ENCODE results near the gene TMED5. TPM values are rescaled to one million over a fixed set of nuclear protein-coding genes. Genes with fewer than 3 reads are reported as not detected.

TMED5 gene
- total RNA-seq, 1 experiment from 2014 or later, result 32.6 TPM

DNA sequence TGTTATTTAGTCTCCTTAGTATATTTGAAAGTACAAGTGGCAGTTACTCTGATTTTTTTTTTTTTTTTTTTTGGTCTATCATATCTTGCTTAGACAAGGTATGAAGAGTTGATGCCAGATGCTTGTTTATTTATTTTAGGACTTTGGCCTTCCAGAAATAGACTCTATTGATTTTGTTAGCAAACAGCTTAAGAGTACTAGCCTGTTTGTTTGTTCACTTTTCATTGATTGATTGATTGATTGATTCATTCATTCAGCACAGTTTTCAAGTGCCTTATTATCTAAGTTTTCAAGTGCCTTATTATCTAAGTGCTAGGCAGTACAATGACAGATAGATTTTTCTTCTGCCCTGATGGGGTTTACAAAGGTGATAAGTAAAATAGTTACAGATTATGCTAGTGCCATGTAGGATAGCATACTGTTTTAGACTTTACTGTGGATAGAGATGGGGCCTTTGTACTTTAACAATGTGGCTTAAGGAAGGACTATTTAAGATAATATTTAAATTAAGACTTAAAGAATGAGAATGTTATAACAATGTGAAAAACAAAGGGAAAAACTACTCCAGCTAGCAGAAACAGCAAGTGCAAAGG is 50.6 kb downstream of the TMED5 start:
- H3K79me2 ChIP-seq (ENCODE audit: insufficient read depth, low read length), result no peaks in the 10 kb centered on the region
- H3K9ac ChIP-seq (ENCODE audit: low read length), result no peak overlapping the region
- H3K27ac ChIP-seq (ENCODE audit: low read depth, low read length), result no peak overlapping the region
- intact Hi-C loops (cut with micrococcal nuclease), result no loop called here
- RAD21 ChIA-PET (ENCODE audit: low non-redundant PET in 1 of 2, low total read pairs in 2 of 2, uncharacterized antibody in 2 of 2, unreplicated experiment in 2 of 2), result no interaction called here
- no peak for TF ChIP-seq EGR1 (IDR thresholded peaks at IDR 0.05; ENCODE audit: low read depth)
- TF ChIP-seq SP1 (IDR thresholded peaks at IDR 0.05; ENCODE audit: low read depth), result no peak
- TF ChIP-seq, protein P1, sequence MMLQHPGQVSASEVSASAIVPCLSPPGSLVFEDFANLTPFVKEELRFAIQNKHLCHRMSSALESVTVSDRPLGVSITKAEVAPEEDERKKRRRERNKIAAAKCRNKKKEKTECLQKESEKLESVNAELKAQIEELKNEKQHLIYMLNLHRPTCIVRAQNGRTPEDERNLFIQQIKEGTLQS (IDR thresholded peaks at IDR 0.05), result no peak
- no peak overlapping the region for H3K4me3 ChIP-seq (replicated peaks in 1 of 2; ENCODE audit: low read depth in 1 of 2, low read length in 2 of 2)
- no peak overlapping the region for H3K4me2 ChIP-seq (ENCODE audit: low read length)
- no peaks in the 10 kb centered on the region for H3K9me2 ChIP-seq (ENCODE audit: insufficient read depth)
- H3K9me3 ChIP-seq (ENCODE audit: control insufficient read depth in 1 of 2, insufficient read depth in 1 of 2, low read depth in 1 of 2, low read length in 2 of 2), result no peaks in the 10 kb centered on the region
- no peak for DNase-seq (ENCODE audit: low read depth, low spot score)
- H2AFZ ChIP-seq (ENCODE audit: low read depth, low read length, poor library complexity, severe bottlenecking), result no peak overlapping the region
- peaks cover 13 to 24% of the 10 kb centered on the region in 2 experiments; a peak in 3 of 4 replicates for H3K36me3 ChIP-seq (ENCODE audit: control insufficient read depth in 1 of 2, insufficient read depth in 2 of 2, low read length in 2 of 2)
- POLR2A ChIA-PET, result no interaction called here
- no peak for ATAC-seq
- CTCF ChIA-PET, result interaction anchor here (0.7 to 1.2 kb wide), 2 partner anchors 11 to 49 kb away, joined by 3 read pairs; no protein-coding TSS in a partner anchor
- BruUV-seq (replicated peaks), result no TSS peak
- no peaks in the 10 kb centered on the region for H3K4me1 ChIP-seq (ENCODE audit: control insufficient read depth in 1 of 2, insufficient read depth in 2 of 2, low read length in 2 of 2)
- no peaks in the 10 kb centered on the region; the same call in 1 of the 2 replicates for H4K20me1 ChIP-seq (ENCODE audit: insufficient read depth)
- H3K27me3 ChIP-seq (ENCODE audit: insufficient read depth, low read length), result no peaks in the 10 kb centered on the region

DNA sequence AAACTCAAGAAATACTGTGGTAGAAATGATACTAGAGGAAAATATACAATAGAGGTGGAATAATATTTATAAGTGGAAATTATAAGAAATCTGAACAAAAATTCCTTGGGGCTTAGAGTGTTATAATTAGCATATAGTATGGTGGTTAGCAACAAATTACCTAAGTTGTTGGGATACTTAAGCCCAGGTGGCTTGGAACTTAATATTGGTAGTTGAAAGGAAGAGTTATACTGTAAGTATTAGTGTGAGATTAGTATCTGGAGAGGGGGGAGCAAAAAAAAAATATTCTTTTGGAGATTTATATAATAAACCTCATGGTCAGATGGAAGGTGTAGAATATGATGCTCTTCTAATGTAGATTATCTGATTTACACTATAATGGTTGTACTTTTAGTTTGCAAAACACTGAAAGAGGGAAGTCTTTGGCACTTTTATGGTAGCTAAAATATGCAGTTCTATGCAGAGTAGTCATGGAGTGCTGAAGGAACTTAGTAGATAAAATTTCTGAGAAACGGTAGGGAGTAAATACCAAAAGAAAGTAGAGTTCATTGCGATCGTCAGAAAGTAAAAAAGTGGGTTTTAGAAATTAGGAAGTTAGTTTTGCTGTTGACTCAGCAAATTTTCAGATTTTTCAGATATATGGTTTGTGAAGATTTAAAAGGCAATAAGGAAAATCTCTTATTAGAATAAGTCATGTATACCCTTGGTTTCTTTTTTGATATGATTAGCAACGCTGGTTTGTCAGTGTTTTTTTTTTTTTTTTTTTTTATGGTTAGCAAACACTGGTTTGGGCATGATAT is 55.5 kb downstream of the TMED5 start:
- intact Hi-C loops (cut with micrococcal nuclease), result no loop called here
- no peak overlapping the region for H3K4me2 ChIP-seq (ENCODE audit: low read length)
- no TSS peak for BruUV-seq (replicated peaks)
- no peak overlapping the region for H3K9ac ChIP-seq (ENCODE audit: low read length)
- no peaks in the 10 kb centered on the region for H3K4me1 ChIP-seq (ENCODE audit: control insufficient read depth in 1 of 2, insufficient read depth in 2 of 2, low read length in 2 of 2)
- ATAC-seq, result no peak
- no peaks in the 10 kb centered on the region for H3K79me2 ChIP-seq (ENCODE audit: insufficient read depth, low read length)
- TF ChIP-seq SRF (IDR thresholded peaks at IDR 0.05; ENCODE audit: low read depth) (no peak), ZFX (IDR thresholded peaks at IDR 0.05) (no peak)
- no peak overlapping the region for H2AFZ ChIP-seq (ENCODE audit: low read depth, low read length, poor library complexity, severe bottlenecking)
- no peaks in the 10 kb centered on the region for H3K9me3 ChIP-seq (ENCODE audit: control insufficient read depth in 1 of 2, insufficient read depth in 1 of 2, low read depth in 1 of 2, low read length in 2 of 2)
- H3K27ac ChIP-seq (ENCODE audit: low read depth, low read length), result no peak overlapping the region
- no peaks in the 10 kb centered on the region; the same call in 1 of the 2 replicates for H4K20me1 ChIP-seq (ENCODE audit: insufficient read depth)
- H3K36me3 ChIP-seq (ENCODE audit: control insufficient read depth in 1 of 2, insufficient read depth in 2 of 2, low read length in 2 of 2), result peaks cover 7 to 14% of the 10 kb centered on the region in 2 experiments; a peak in 3 of 4 replicates
- ChIA-PET POLR2A (no interaction called here), RAD21 (ENCODE audit: low non-redundant PET in 1 of 2, low total read pairs in 2 of 2, uncharacterized antibody in 2 of 2, unreplicated experiment in 2 of 2) (no interaction called here), CTCF (no interaction called here)
- H3K27me3 ChIP-seq (ENCODE audit: insufficient read depth, low read length), result no peaks in the 10 kb centered on the region
- no peak for DNase-seq (ENCODE audit: low read depth, low spot score)
- H3K9me2 ChIP-seq (ENCODE audit: insufficient read depth), result no peaks in the 10 kb centered on the region
- no peak overlapping the region for H3K4me3 ChIP-seq (replicated peaks in 1 of 2; ENCODE audit: low read depth in 1 of 2, low read length in 2 of 2)

Measured in HCT116 (cell line).